ENCODE data around the gene KY.

The KY gene

DNA sequence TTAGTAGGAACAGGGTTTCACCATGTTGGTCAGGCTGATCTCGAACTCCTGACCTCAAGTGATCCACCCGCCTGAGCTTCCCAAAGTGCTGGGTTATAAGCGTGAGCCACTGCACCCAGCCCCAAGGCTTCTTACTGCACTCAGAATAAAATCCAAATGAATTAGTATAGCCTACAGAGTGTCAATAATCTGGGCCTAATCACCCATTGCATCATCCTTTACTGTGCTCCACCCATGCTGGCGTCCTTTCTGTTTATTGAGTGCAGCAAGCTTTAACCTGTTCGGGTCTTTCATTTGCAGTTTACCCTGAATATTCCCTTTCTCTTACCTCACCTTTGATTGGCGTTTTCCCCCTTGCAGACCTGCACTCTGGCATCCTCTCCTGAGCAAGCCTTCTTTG lies 87.2 kb downstream of the KY start:
- Histone ChIP-seq H3K4me1 (ENCODE audit: control insufficient read depth in 5 of 5, insufficient read depth in 5 of 5, low read length in 5 of 5) (peaks cover 0 to 2% (median 0%) of the 10 kb centered on the region in 5 donors), H3K27me3 (ENCODE audit: control insufficient read depth in 5 of 5, insufficient read depth in 4 of 5, low read length in 5 of 5) (no peaks in the 10 kb centered on the region), H3K36me3 (ENCODE audit: control insufficient read depth in 5 of 5, insufficient read depth in 5 of 5, low read length in 5 of 5) (peaks cover 11 to 48% (median 18%) of the 10 kb centered on the region in 5 donors), H3K9ac (ENCODE audit: low read length in 5 of 5) (no peak overlapping the region), H3K27ac (ENCODE audit: low read depth, low read length) (no peak overlapping the region), H3K9me3 (ENCODE audit: control insufficient read depth in 5 of 5, low read length in 5 of 5) (no peaks in the 10 kb centered on the region), H3K4me3 (ENCODE audit: low read depth in 1 of 5, low read length in 5 of 5) (no peak overlapping the region)

DNA sequence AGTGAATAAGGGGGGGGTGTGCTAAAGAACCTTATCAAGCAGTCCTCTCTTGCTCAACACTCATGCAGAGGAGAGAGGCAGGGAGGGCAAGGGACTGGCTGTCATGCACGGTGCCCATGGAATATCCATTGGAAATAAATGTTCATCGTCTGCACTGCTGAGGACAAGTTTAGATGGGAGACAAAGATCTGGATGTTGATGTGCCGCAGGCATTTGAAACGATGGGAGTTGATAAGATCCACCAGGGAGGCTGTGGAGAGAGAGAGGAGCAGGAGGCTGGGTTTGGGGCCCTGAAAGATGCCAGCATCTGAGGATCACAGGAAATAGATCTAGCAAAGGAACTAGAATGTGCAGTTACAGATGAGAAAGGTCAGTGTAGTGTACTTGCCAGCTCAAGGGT lies 88.8 kb downstream of the KY start:
- no peak overlapping the region for H3K9ac ChIP-seq (ENCODE audit: low read length in 5 of 5)
- peaks cover 11 to 53% (median 18%) of the 10 kb centered on the region in 5 donors for H3K36me3 ChIP-seq (ENCODE audit: control insufficient read depth in 5 of 5, insufficient read depth in 5 of 5, low read length in 5 of 5)
- no peaks in the 10 kb centered on the region for H3K9me3 ChIP-seq (ENCODE audit: control insufficient read depth in 5 of 5, low read length in 5 of 5)
- no peak overlapping the region for H3K4me3 ChIP-seq (ENCODE audit: low read depth in 1 of 5, low read length in 5 of 5)
- no peak overlapping the region for H3K27ac ChIP-seq (ENCODE audit: low read depth, low read length)
- no peaks in the 10 kb centered on the region for H3K27me3 ChIP-seq (ENCODE audit: control insufficient read depth in 5 of 5, insufficient read depth in 4 of 5, low read length in 5 of 5)
- no peaks in the 10 kb centered on the region for H3K4me1 ChIP-seq (ENCODE audit: control insufficient read depth in 5 of 5, insufficient read depth in 5 of 5, low read length in 5 of 5)

DNA sequence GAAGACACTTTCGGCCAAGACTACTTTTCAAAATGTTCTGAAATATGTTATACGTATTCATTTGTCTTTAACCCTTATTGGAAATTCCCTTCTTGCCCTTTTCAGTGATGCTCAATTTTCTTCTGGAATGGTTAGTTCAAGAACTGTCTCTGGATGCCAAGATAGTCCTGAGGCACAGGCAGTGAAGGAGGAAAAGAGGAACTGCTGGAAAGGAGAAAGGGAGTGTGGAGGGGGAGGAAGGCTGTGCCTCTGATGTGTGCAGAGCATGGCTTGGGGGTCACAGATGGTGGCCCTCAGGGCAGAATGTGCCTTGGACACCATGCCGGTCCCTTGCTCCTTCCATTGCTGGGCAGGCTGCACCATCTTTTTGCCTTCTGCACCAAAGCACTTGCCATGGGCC lies 91.2 kb downstream of the KY start:
- H3K36me3 ChIP-seq (ENCODE audit: control insufficient read depth in 5 of 5, insufficient read depth in 5 of 5, low read length in 5 of 5) = peaks cover 11 to 53% (median 22%) of the 10 kb centered on the region in 5 donors
- H3K27me3 ChIP-seq (ENCODE audit: control insufficient read depth in 5 of 5, insufficient read depth in 4 of 5, low read length in 5 of 5) = no peaks in the 10 kb centered on the region
- H3K9ac ChIP-seq (ENCODE audit: low read length in 5 of 5) = no peak overlapping the region
- H3K4me3 ChIP-seq (ENCODE audit: low read depth in 1 of 5, low read length in 5 of 5) = no peak overlapping the region
- H3K4me1 ChIP-seq (ENCODE audit: control insufficient read depth in 5 of 5, insufficient read depth in 5 of 5, low read length in 5 of 5) = no peaks in the 10 kb centered on the region
- H3K9me3 ChIP-seq (ENCODE audit: control insufficient read depth in 5 of 5, low read length in 5 of 5) = no peaks in the 10 kb centered on the region
- no peak overlapping the region for H3K27ac ChIP-seq (ENCODE audit: low read depth, low read length)
